NCI-H748 treated with DMSO at 0.1 percent for 48 hours (cell line): ENCODE results near the gene LDAH.
"Not testable (repeated sequence)": the region's sequence is repeated elsewhere in the genome, so short reads cannot be mapped to it uniquely, and the experiment has no call there.

ENCODE experiments used
- DNase-seq: peaks from one replicate; lab custom pipeline; 2025; lab: John Stamatoyannopoulos, UW

LDAH gene

DNA sequence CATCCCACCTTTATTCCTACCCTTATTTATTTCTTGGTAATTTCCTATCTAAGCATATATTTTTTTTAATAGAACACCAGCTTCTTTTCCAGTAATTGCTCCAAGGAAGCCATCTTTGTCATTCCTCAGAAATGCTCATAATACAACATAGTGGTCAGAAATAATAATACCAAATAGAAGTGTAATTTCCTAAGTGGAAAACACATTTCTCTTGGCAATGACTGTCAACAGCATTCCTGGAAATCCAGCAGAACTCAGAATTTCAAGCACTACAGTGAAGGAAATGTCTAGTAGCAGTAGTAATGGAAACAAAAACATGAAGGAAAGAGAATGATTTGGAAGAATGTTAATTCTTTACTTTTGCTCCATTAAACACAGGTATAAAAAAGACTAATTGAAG is 99.4 kb downstream of the LDAH start:
- DNase-seq = no peak

DNA sequence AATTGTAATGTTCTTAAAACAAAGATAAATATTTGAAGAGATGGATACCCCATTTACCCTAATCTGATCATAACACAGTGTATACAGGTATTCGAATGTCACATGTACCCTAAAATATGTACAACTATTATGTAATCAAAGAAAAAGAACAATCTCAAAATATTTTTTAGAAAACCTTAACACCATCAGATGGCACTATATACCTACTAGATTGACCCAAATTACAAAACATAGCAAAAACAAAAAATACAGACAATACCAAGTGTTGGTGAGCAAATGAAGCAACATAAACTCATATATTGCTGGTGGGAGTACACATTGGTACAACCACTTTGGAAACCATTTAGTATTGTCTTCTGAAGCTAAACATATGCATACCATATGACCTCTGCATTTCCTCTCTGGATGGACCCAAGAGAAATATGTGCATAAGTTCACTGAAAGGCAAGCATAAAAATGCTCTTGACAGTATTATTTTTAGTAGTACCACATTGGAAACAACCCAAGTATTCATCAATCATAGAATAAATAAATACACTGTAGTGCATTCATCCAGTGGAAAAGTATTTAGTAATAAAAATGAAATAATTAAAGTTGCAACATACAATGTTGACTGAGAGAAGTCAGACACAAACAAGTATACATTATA is 100.2 kb downstream of the LDAH start:
- DNase-seq = no peak

DNA sequence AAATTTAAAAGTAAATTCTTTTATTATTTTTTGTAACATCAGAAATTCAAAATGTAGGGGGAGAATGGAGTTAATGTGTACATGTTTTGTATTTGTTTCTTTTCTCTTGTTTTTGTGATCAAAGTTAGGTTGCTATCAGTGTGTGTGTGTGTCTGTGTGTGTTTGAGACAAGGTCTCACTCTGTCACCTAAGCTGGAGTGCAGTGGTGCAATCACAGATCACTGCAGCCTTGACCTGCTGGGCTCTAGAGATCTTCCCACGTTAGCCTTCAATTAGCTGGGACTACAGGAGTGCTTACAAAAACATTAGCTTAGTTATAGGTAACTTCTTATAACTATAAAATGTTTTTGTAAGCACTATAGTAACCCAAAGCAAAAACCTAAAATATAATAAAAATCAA is 105.3 kb downstream of the LDAH start:
- DNase-seq = no peak

DNA sequence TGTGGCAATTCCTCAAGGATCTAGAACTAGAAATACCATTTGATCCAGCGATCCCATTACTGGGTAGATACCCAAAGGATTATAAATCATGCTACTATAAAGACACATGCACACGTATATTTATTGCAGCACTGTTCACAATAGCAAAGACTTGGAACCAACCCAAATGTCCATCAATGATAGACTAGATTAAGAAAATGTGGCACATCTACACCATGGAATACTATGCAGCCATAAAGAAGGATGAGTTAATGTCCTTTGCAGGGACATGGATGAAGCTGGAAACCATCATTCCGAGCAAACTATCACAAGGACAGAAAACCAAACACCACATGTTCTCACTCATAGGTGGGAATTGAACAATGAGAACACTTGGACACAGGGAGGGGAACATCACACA is 106.7 kb downstream of the LDAH start:
- DNase-seq = not testable (repeated sequence)

DNA sequence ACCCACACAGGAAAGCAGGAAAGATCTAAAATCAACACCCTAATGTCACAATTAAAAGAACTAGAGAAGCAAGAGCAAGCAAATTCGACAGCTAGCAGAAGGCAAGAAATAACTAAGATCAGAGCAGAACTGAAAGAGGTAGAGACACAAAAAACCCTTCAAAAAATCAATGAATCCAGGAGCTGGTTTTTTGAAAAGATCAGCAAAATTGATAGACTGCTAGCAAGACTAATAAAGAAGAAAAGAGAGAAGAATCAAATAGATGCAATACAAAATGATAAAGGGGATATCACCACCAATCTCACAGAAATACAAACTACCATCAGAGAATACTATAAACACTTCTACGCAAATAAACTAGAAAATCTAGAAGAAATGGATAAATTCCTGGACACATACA is 108.5 kb downstream of the LDAH start:
- DNase-seq = not testable (repeated sequence)

DNA sequence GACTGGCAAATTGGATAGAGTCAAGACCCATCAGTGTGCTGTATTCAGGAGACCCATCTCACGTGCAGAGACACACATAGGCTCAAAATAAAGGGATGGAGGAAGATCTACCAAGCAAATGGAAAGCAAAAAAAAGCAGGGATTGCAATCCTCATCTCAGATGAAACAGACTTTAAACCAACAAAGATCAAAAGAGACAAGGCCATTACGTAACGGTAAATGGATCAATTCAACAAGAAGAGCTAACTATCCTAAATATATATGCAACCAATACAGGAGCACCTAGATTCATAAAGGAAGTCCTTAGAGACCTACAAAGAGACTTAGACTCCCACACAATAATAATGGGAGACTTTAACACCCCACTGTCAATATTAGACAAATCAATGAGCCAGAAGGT is 109.3 kb downstream of the LDAH start:
- not testable (repeated sequence) for DNase-seq

DNA sequence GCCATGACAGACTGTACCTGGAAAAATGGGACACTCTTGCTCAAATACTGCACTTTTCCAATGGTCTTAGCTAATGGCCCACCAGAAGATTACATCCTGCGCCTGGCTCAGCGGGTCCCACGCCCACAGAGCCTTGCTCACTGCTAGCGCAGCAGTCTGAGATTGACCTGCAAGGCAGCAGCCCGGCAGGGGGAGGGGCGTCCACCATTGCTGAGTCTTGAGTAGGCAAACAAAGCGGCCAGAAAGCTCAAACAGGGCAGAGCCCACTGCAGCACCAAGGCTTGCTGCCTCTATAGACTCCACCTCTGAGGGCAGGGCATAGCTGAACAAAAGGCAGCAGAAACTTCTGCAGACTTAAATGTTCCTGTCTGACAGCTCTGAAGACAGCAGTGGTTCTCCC is 111.3 kb downstream of the LDAH start:
- not testable (repeated sequence) for DNase-seq

DNA sequence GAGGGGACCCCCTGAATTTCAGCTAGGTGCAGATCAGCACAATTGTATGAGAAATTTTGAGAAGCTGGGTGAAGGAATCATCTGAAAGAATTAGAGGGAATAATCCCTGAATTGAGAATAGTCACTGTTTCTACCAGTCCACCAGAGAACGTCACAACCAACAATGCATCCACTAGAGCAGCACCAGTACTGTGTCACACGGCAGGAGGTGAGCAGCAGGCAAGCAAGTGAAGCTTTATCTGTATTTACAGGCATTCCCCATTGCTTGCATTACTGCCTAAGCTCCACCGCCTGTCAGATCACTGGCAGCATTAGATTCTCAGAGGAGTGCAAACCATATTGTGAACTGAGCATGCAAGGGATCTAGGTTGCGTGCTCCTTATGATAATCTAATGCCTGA is 115.3 kb downstream of the LDAH start:
- no peak for DNase-seq

DNA sequence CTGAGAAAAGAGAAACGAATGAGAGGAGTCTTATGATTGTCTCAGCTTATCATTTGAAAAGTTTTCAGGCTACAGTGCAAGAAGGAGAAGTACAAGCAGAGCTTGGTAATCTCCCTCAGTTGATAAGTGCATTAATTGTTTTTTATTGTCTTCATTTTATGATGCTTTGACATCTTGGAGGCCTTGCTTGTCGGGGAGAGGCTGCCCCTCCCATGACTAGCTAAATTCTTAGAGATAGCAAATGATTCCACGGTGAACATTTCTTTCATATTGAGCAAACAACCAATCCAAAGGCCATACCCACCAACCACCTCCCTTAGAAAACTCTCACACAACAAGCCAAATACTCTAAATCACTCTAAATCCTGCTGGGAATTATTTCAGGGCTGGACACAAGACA is 116.1 kb downstream of the LDAH start:
- DNase-seq = no peak

DNA sequence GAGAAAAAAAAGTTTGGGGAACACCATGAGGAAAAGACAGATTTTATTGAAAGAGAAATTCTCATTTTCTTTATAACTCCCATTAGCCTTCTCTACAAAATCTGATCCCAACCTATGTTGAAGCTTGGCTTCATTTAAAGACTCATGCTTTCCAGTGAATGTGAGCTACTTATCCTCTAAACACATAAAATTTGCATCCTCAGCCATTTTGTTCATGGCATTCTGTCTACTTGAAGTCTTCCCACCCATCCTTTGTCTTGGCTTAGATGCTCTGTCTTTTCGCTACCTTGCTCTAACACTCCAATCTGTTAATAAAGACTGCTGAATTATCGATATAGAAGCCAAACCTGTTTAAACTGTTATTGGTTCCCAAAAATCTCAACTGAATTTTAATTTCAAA is 116.7 kb downstream of the LDAH start:
- DNase-seq = no peak

DNA sequence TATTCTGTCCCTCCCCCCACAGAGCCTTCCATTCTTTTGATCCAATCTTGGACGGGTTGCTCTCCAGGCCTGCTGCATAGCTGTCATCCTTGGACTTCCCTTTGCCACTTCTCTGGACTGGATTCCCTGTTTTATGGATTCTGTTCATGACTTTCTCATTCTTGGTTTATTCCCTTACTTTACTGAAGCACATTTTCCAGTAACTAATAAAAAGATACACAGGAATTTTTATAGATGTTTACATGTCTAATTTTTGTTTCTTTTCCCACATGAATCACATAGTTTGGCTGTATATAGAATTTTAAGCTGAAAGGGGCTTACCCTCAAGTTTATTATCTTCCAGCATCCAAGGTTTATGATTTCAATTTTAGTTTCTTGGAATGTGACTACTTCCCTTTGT is 118.0 kb downstream of the LDAH start:
- DNase-seq = no peak

DNA sequence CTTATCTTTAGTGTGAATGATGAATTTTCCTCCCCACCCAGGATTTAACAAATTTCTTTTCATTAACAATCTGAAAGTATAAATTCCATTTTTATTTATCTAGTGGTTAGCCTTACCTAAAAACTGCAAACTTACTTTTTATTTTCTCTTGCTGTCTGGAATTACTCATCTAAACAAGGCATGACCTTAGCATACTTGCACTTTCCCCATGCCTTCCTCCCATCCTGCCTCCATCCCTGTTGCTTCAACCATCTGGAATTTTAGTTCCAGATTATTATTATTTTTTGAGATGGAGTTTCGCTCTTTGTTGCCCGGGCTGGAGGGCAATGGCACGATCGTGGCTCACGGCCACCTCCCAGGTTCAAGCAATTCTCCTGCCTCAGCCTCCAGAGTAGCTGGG is 120.3 kb downstream of the LDAH start:
- no peak for DNase-seq

DNA sequence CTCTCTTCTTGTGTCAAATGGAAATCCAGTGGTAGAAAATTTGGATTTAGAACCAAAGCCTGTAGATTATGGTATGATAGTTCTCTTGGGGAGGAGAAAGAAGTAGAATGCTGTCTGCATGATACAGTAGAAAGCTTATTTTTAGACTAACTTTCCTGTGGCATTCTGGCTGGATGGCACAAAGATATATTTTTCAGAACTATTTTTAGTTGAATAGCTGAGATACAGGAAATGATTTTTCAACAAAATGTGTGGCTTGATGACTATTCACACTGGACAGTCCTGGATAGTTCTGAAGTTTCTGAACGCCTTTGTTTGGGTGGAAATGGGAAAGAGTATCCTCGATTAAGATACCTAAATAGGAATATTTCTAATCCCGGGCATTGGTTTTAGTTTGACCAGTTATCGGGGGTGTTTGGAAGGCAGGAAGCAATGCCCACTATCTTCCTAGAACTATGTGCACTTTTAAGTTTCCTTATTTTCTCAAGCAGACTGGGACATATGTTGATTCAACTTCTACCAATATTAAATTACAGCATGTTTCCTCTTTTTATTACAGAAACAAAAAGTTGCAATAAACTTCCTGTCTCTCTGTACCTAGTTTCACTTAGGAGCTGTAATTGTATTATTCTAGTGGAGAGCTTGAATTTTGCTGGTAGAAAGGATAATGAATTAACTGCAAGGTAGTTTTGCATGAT is 123.8 kb downstream of the LDAH start:
- no peak for DNase-seq

DNA sequence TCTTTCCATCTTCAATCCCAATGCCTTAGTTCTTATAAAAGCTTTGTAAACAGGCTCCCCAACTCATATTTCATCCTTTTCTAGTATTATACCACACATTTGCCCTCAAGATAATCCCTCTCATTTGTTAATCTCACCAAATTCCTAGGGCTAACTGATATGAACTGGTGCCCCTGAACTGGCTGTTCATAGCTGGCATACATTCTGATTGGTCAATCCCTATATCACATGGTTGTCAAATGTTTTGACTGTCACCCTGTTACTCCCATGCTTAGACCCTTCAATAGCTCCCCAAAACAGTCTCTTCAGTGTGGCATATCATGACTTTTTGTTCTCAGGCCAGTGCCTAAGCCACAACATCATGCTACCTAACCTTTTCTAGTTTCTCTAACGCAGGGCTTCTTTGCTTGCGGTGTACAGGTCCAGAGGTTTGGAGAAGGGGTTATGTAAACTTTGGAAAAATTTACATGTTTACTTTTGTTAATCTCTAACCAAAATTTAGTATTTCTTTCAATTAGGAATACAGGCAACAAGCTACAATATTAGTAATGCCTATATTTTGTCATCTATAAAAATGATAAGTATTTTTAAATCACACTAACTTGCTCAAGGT is 125.5 kb downstream of the LDAH start:
- no peak for DNase-seq

DNA sequence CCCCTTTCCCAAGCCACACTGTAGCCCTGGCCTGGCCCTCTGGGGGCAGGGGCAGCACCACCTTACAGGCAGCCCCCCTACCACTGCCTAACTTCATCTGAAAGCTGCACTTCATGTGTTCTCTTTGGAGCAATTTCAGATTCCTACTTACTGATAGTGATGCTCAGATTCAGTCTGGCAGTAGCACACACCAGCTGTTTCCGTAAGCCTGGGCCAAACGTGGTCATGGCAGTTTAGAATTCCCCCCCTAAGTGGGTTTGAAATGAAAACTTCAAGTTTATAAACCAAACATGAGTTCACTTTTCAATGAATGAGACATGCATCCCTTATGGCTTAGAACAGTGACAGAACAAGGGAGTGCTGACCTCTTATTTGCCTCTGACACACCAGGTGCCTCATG is 126.5 kb downstream of the LDAH start:
- DNase-seq = no peak

DNA sequence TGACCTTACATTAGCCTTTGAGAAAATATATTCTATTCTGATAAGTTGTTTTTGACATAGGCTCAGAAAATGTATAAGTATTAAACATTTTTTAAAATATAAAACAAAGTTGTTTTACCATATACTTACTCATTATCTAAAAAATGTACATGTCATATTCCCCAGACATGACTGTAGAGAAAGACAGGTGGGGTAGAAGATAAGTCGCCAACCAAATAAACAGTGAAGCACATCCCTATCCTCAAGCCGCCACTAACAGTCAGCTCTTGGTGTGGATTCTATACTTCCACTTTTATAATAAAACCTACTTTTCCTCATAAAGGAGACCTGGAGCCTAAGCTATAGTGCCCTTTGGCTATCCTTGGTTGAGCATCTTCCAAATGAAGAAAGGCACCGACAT is 129.6 kb downstream of the LDAH start:
- DNase-seq = no peak

DNA sequence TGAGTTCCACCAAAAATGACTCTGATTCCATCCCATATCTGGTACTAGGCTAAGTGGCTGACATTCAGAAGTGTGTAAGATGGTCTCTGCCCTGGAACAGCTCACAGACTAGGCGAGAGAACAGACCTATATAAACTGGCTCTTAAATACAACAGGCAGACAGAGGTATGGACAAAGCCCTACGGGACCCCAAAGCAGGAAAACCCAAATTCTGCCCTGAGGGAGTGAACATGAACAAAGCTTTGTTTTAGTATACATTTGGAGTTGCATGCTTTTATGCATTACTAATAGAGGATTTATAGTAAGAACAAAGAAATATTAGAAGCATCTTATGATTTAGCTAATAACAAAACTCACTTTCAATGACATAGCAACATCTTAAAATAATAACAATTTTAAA is 130.8 kb downstream of the LDAH start:
- no peak for DNase-seq

DNA sequence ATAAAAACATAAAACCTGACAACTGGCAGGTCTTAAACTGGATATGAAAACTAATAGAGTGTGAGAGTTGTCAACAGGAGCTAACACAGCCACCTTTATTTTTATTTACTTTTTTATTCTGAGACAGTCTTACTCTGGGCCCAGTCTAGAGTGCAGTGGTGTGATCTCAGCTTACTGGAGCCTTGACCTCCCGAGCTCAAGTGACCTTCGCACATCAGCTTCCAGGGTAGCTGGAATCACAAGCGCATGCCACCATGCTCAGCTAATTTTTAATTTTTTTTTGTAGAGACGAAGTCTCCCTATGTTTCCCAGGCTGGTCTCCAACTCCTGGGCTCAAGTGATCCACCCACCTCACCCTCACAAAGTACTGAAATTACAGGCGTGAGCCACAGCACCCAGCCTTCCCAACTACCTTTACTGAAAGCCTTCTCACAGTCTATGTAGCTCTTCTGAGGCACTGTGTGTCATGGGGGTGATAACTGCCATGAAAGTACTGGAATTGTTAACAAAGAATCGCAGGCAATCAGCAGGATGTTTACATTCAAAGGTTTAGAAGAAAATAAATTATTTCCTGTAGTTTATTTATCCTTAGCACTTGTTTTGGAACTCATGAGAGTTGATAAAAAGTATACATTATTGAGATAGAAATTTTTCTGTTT is 131.7 kb downstream of the LDAH start:
- no peak for DNase-seq

DNA sequence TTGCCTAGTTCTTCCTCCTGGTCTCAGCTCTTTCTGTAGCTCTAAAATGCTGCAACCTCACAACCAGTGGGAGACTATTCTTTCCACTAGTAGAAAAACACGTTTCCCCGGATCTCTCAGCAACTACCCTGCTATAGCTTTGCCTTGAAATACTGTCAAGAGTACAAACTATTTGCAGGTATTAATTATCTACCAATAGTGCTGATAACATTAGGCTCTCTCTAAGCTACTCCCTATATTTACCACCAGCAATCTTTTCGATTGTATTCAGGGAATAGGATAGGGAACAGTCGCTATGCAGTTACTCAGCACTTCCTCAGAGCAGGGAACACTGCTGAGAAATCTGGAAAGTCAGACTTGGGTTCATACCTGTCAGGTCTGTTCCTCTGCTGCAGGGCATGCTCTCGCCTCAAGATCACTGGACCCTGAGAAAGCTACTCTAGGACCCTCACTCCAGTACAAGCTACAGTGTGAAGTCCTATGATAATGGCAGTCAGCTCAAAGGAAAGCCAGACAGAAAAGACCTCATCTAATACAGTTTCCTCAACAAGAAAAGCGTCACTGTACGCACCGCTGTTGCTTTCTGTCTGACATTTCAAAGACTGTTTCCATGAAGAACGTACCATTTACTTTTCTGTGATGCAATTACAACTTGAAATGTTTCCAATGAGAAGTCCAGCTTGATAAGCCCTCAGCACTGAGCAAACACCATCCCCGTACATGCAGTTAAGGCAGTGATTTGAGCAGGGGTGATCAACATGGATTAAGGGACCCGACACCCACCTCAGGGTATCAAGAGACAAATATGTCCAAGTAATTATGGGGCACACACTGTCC is 133.3 kb downstream of the LDAH start:
- DNase-seq = no peak

DNA sequence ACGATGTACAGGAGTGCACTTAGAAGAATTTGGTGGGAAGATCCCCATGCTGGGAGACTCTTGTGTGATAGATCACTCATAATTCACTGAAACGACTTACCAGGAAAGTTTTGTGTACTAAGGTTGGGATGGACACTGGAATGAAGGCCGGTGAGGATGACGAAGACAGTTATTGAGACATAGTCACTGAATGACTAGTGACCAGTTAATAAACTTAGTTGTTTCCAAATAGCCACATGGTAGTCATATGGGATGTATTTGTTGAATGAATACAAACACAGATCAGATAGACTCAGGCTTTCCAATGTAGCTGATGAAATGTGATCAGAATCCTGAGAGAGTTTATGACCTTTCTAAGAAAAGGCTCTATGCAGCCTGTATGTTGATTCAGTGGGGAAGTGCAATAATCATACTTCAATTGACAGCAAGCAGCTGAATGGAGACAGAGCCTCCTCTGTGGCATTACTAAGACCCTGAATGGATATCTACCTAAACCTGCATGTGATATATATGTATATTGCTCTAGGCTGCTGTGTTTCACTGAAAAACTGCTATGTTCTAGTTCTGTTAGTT is 135.6 kb downstream of the LDAH start:
- DNase-seq = no peak

DNA sequence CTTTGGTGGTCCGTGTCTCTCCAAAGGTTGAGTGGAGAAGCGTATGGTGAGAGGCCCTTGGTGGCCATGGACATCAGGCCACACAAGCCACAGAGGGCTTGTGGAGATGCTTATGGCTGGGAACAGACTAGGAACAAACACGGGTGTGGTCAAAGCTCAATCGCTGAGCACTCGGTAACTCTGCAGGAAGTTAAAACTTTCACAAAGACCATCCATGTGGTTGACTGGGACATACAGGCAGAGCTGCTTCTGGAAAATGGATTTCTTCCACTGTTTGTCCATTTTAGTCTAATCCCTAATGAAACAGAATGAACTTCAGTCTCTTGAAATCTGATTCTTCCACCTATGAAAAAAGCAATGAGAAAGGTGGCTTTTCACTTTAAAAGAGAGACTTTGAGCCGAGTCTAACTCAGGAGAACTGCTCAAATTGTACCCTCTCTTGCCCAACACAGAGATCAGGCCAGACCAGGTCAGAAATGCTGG is 138.3 kb downstream of the LDAH start:
- no peak for DNase-seq
